Measurements from ENCODE around the gene SURF4.
"Not testable (repeated sequence)": the region's sequence is repeated elsewhere in the genome, so short reads cannot be mapped to it uniquely, and the experiment has no call there.

SURF4 gene

GRCh38 chr9:133397370-133397769 is 21.5 kb upstream of the SURF4 start:
- DNase-seq: no peak

GRCh38 chr9:133396952-133397351 is 21.1 kb upstream of the SURF4 start:
- no peak for DNase-seq

- no peak for DNase-seq
Observed at GRCh38 chr9:133394687-133395271, 18.9 kb upstream of the SURF4 start.

GRCh38 chr9:133393399-133393798 is 17.5 kb upstream of the SURF4 start:
- no peak for DNase-seq

- not testable (repeated sequence) for DNase-seq
Observed at GRCh38 chr9:133392308-133392707, 16.4 kb upstream of the SURF4 start.

- DNase-seq: not testable (repeated sequence)
Observed at GRCh38 chr9:133391449-133391848, 15.6 kb upstream of the SURF4 start.

- no peak for DNase-seq
Observed at GRCh38 chr9:133390713-133391112, 14.9 kb upstream of the SURF4 start.

- DNase-seq: no peak
Observed at GRCh38 chr9:133389562-133389961, 13.7 kb upstream of the SURF4 start.

GRCh38 chr9:133389025-133389557 is 13.2 kb upstream of the SURF4 start:
- no peak for DNase-seq

- DNase-seq: no peak
Observed at GRCh38 chr9:133387680-133388079, 11.8 kb upstream of the SURF4 start.

GRCh38 chr9:133386338-133386737 is 10.5 kb upstream of the SURF4 start:
- DNase-seq: no peak

- no peak for DNase-seq
Observed at GRCh38 chr9:133385452-133385851, 9.6 kb upstream of the SURF4 start.

- no peak for DNase-seq
Observed at GRCh38 chr9:133384736-133385321, 9.0 kb upstream of the SURF4 start.

- no peak for DNase-seq
Observed at GRCh38 chr9:133383438-133383837, 7.6 kb upstream of the SURF4 start.

- no peak for DNase-seq
Observed at GRCh38 chr9:133382507-133383141, 6.8 kb upstream of the SURF4 start.

GRCh38 chr9:133380734-133381133 is 4.9 kb upstream of the SURF4 start:
- DNase-seq: no peak

GRCh38 chr9:133379153-133380086 is 3.6 kb upstream of the SURF4 start:
- no peak for DNase-seq

- no peak for DNase-seq
Observed at GRCh38 chr9:133378408-133378962, 2.6 kb upstream of the SURF4 start.

GRCh38 chr9:133377721-133378216 is 1.9 kb upstream of the SURF4 start:
- no peak for DNase-seq

GRCh38 chr9:133377280-133377679 is 1.4 kb upstream of the SURF4 start:
- not testable (repeated sequence) for DNase-seq

- DNase-seq: no peak
Observed at GRCh38 chr9:133375116-133375723, 640 bp downstream of the SURF4 start.

GRCh38 chr9:133374612-133375115 is 1.2 kb downstream of the SURF4 start:
- DNase-seq: no peak
